GM12872 (cell line): ENCODE results near the gene MARS2.

Experiments
- TF ChIP-seq, protein P1 (sequence below): IDR thresholded peaks from 3 replicates; pipeline ENCODE4 v1.5.1; 2011; ENCODE audit warnings: low read depth, mild to moderate bottlenecking, low read length, moderate library complexity; ENCODE audit not compliant: insufficient read depth

MARS2 gene

DNA sequence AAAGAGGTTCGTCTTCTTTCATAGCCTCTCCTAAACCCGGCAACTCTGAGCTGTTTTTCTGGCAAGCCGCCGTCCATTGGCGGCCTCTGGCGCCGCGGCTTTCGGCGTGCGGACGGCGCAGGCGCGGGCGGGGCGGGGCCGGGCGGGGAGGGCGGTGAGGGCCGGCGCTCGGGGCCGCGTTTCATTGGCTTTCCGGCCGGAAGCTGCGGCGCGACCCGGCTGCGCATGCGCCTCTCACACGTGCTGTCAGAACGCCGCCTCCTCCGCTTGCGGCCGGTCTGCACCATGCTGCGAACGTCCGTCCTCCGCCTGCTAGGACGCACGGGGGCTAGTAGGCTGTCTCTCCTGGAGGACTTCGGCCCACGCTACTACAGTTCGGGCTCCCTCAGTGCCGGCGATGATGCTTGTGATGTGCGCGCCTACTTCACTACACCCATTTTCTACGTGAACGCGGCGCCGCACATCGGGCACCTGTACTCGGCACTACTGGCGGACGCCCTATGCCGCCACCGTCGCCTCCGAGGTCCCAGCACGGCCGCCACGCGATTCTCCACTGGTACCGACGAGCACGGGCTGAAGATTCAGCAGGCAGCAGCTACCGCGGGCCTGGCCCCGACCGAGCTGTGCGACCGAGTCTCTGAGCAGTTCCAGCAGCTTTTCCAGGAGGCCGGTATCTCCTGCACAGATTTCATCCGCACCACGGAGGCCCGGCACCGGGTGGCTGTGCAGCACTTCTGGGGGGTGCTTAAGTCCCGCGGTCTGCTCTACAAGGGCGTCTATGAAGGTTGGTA lies at the start of gene MARS2:
MARS2 (plus strand) TSS at position 249 of the 791 bp plus-strand sequence; CDS start at position 286, 37 bp downstream.
- TF ChIP-seq, protein P1, sequence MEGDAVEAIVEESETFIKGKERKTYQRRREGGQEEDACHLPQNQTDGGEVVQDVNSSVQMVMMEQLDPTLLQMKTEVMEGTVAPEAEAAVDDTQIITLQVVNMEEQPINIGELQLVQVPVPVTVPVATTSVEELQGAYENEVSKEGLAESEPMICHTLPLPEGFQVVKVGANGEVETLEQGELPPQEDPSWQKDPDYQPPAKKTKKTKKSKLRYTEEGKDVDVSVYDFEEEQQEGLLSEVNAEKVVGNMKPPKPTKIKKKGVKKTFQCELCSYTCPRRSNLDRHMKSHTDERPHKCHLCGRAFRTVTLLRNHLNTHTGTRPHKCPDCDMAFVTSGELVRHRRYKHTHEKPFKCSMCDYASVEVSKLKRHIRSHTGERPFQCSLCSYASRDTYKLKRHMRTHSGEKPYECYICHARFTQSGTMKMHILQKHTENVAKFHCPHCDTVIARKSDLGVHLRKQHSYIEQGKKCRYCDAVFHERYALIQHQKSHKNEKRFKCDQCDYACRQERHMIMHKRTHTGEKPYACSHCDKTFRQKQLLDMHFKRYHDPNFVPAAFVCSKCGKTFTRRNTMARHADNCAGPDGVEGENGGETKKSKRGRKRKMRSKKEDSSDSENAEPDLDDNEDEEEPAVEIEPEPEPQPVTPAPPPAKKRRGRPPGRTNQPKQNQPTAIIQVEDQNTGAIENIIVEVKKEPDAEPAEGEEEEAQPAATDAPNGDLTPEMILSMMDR, result no peak

DNA sequence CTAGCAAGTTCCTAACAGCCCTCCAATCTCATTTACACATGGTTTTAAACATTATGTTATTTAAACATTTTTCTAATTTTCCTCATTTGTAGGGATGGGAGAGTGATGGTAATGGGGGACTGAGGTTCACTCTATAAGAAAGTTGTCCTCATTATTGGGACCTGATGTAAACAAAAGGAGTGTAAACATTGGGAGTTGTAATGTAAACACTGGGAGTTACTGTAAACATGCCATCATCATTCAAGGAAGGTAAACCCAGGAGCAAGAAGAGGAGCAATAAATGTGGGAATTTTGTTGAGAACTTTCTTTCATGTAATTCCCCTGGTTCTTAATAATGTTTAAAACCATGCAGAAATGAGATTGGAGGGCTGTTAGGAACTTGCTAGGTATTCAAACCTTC lies 47.6 kb upstream of the MARS2 start:
- TF ChIP-seq, protein P1, result no peak

DNA sequence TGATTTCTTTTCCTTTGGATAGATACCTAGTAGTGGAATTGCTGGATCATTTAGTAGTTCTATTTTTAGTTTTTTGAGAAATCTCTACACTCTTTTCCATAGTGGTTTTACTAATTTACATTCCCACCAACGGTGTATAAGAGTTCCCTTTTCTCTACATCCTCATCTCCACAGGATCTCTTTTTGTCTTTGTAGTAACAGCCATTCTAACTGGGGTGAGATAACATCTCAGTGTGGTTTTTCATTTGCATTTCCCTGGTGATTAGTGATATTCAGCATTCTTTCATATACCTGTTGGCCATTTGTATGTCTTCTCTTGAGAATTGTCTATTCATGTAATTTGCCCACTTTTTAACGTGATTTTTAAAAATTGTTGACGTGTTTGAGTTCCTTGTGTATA lies 43.5 kb upstream of the MARS2 start:
- TF ChIP-seq, protein P1, result no peak

DNA sequence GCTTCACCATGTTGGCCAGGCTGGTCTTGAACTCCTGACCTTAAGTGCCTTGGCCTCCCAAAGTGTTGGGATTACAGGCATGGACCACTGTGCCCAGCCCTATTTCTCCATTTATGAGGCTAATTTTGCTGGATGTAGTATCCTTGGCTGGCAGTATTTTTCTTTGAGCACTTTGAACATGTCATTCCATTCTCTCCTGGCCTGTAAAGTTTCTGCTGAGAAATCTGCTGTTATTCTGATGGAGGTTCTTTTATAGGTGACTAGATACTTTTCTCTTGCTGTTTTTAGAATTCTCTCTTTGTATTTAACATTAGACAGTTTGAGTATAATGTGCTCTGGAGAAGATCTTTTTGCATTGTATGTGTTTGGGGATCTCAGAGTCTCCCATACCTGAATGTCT lies 38.9 kb upstream of the MARS2 start:
- TF ChIP-seq, protein P1, result no peak

DNA sequence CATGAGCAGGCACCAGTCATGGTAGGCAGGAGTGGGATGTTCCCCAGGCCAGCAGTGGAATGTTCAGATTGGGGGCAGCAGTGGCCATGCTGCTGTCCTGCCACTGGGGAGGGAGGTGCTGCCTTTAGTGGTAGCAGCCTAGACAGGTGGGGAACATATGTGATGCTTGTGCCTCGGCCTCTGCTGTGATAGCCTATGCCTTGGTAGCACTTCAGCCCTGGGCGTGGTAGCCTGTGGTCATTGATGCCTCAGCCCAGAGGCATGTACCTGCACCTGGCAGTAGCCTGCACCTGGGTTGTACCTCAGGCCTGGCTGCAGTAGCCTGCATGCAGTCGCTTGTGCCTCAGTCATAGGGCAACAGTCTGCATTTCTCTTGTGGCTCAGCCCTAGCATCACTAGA lies 36.9 kb upstream of the MARS2 start:
- TF ChIP-seq, protein P1, result no peak

DNA sequence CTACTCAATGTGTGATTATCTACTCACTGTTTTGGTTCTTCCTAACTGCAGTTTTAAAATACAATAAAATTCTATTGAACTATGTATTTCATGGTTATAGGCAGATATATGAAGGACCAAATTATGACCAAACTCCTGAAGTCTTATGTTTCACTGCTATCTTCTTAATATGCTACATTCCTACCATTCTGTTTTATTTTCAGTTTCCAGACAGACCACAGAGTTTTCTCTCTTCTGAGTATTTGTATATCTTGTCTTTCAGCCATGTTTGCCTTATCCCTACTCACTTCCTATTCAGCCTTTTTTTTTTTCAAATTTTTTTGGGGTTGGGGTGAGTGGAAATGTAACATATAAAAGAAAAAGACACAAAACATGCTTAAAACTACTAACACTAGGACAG lies 36.1 kb upstream of the MARS2 start:
- TF ChIP-seq, protein P1, result no peak

DNA sequence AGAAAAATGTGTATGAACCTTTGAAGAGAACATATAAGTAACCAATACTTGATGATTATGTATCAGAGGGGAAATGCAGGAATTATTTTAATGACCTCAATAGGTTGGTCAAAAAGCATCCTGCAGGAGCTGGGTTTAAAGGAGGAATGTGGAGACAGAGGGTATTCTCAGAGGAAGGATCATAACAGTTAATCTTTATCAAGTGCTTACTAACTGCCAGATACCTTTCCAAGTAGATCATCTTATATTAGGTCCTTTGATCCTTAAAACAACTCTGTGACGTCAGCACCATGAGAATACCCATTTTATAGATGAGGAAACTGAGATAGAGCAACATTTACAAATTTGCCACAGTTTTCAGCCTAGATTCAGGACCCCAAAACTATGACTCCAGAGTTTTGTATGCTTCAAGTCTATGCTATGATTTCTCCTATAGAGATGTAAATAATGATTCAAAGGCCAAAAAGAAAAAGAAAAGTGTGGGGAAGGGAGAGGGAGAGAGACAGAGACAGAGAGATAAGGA lies 32.7 kb upstream of the MARS2 start:
- TF ChIP-seq, protein P1, result no peak
